Prostate gland (tissue), 2 donors: Measurements from ENCODE around the gene SLC22A17.

Source experiments
- CTCF ChIP-seq, 4 experiments: fragments of 200-600 bp in 2 of 4; fragments of 450-650 bp in 2 of 4; sonication (generic) in 2 of 4; IDR thresholded peaks; 1 replicate in 3 of 4; 2 replicates in 1 of 4; pipeline ENCODE4 v1.5.1; 2016 to 2019; ENCODE audit warnings: antibody characterized with exemption in 4 of 4, mild to moderate bottlenecking in 2 of 4, moderate library complexity in 2 of 4
- POLR2A ChIP-seq: fragments of 450-650 bp; IDR thresholded peaks from one replicate; pipeline ENCODE4 v1.6.1; 2016; ENCODE audit warnings: antibody characterized with exemption, mild to moderate bottlenecking
- POLR2AphosphoS5 ChIP-seq: sonication (generic); formaldehyde crosslinking; IDR thresholded peaks from one replicate; pipeline ENCODE4 v1.6.1; 2017; ENCODE audit warnings: antibody characterized with exemption

DNA sequence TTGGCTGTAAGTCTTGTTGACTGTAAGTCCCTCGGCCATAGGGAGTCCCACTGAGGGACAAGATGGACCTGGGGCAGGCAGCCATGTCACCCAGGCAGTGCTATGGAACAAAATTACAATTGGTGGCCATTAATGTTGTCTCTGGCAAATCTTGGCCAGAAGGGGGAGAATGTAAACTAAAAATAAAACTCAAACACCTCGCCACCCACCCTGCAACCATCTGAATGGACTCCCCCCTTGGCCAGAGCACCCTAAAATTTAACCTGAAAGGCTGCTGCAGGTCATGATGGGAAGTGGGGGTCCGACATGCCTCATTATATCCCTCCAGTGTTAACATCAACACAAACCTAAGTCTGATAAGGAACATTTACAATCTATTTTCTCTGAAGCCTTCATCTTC lies 8.2 kb downstream of the SLC22A17 start:
- no peak for TF ChIP-seq CTCF (IDR thresholded peaks at IDR 0.05)
- TF ChIP-seq POLR2AphosphoS5 = no peak
- no peak for TF ChIP-seq POLR2A
